Measurements from ENCODE around the gene SRD5A2. TPM values are rescaled to one million over a fixed set of nuclear protein-coding genes. Genes with fewer than 3 reads are reported as not detected.

Gene SRD5A2
- total RNA-seq, 1 donor from 2014 or later = not detected

DNA sequence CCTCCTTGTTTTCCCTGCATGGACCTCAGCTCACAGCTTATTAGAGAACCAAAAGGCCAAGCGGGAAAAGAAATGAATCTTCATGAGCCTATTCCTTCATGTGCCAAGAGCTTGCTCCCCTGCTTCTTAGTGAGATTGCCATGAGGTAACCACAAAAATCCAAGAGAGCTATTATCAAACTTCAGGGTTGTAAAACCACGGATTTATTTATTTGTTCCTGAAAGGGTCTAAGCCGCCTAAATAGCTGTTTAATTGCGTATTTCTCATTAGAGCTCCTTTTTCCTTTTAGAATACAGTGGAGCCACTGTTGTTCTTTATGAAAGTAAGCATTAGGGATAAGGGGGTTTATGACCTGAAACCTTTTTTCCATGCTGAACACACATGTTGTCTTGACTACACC, 58.0 kb downstream of the SRD5A2 start:
- no peaks in the 10 kb centered on the region for H3K4me1 Mint-ChIP-seq (ENCODE audit: low read depth, unreplicated experiment)
- no peak for DNase-seq
- H3K4me3 Mint-ChIP-seq (ENCODE audit: unreplicated experiment) = no peak overlapping the region
- no peaks in the 10 kb centered on the region for H3K36me3 Mint-ChIP-seq (ENCODE audit: unreplicated experiment)
- H3K9me3 Mint-ChIP-seq (ENCODE audit: unreplicated experiment) = no peaks in the 10 kb centered on the region
- H3K27ac Mint-ChIP-seq (ENCODE audit: unreplicated experiment) = no peak overlapping the region
- no peaks in the 10 kb centered on the region for H3K27me3 Mint-ChIP-seq (ENCODE audit: unreplicated experiment)
- TF ChIP-seq, protein P1, sequence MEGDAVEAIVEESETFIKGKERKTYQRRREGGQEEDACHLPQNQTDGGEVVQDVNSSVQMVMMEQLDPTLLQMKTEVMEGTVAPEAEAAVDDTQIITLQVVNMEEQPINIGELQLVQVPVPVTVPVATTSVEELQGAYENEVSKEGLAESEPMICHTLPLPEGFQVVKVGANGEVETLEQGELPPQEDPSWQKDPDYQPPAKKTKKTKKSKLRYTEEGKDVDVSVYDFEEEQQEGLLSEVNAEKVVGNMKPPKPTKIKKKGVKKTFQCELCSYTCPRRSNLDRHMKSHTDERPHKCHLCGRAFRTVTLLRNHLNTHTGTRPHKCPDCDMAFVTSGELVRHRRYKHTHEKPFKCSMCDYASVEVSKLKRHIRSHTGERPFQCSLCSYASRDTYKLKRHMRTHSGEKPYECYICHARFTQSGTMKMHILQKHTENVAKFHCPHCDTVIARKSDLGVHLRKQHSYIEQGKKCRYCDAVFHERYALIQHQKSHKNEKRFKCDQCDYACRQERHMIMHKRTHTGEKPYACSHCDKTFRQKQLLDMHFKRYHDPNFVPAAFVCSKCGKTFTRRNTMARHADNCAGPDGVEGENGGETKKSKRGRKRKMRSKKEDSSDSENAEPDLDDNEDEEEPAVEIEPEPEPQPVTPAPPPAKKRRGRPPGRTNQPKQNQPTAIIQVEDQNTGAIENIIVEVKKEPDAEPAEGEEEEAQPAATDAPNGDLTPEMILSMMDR (IDR thresholded peaks at IDR 0.05; ENCODE audit: partially characterized antibody, unreplicated experiment) = no peak

DNA sequence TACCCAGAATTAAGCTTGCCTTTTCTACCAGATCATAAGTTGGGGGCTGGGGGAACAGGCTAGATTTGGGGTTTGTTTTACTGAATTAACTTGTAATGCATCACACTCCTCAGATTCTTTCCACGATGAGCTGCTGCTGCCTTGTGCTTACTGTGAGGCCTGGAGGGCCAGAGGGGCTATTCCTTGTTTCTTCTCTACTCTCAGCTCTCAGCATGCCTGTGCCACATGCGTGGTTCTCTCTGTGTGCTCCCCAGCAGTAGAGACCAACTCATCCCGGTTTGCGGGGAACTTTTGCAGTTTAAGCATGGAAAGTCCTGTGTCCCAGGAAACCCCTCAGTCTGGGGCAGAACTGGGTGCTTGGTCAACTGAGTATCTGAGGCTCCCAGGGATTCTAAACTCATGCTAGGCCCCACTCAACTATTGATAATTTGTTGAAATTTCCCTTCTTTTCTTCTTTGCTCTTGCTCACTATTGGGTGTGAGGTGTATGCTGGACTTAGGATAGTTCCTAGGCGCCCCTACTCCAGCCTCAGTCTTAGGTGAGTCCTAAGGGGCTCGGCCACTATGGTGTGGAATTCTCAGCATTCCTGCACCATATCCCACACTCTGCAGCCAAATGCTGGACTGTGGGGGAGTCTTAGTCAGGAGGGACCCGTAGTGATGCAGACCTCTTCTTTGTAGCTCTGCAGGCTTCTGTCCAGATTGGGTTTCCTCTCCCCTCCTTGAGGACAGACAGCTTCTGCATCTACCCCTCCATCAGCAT, 63.1 kb downstream of the SRD5A2 start:
- Mint-ChIP-seq H3K36me3 (ENCODE audit: unreplicated experiment) (no peaks in the 10 kb centered on the region), H3K4me3 (ENCODE audit: unreplicated experiment) (no peak overlapping the region), H3K27me3 (ENCODE audit: unreplicated experiment) (no peaks in the 10 kb centered on the region), H3K9me3 (ENCODE audit: unreplicated experiment) (no peaks in the 10 kb centered on the region), H3K27ac (ENCODE audit: unreplicated experiment) (no peak overlapping the region), H3K4me1 (ENCODE audit: low read depth, unreplicated experiment) (no peaks in the 10 kb centered on the region)
- DNase-seq = no peak
- TF ChIP-seq, protein P1 (IDR thresholded peaks at IDR 0.05; ENCODE audit: partially characterized antibody, unreplicated experiment) = no peak

DNA sequence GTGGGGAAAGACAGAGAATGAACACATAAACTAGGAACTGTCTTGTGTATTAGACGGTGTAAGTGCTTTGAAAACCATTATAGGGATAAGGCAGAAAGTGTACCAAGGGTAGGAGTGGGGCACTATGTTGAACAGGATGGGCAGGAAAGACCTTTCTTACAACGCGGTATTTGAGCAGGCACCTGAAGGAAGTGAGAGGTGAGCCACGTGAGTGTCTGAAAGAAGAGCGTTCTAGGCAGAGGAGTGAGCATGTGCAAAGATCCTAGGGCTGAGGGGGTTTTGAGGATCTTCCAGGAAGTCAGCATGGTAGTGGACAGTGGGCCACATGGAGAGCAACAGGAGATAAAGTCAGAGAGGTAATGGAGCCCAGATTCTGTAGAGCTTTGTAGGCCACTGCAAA, 65.2 kb downstream of the SRD5A2 start:
- Mint-ChIP-seq H3K27ac (ENCODE audit: unreplicated experiment) (no peak overlapping the region), H3K4me1 (ENCODE audit: low read depth, unreplicated experiment) (no peaks in the 10 kb centered on the region), H3K9me3 (ENCODE audit: unreplicated experiment) (no peaks in the 10 kb centered on the region), H3K27me3 (ENCODE audit: unreplicated experiment) (no peaks in the 10 kb centered on the region), H3K4me3 (ENCODE audit: unreplicated experiment) (no peak overlapping the region), H3K36me3 (ENCODE audit: unreplicated experiment) (no peaks in the 10 kb centered on the region)
- DNase-seq = no peak
- TF ChIP-seq, protein P1 (IDR thresholded peaks at IDR 0.05; ENCODE audit: partially characterized antibody, unreplicated experiment) = no peak

DNA sequence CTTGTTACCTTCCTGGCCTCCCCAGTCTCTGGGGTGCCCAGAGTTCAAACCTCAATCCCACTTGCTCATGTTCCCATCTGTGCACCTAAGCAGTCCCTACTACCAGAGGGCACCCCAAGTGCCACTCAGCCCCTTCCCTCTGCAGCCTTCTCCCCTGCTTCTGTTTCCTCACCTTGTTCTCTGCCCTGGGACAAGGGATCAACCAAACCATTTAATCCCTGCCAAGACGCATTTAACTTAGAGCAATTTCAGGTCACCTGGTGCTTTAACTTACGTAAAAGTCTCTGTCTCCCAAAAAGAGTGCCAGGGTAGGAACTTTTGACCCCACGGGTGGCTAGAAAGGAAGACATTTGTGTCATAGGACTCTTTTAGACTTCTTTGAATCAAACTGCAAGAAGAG, 67.2 kb downstream of the SRD5A2 start:
- Mint-ChIP-seq H3K4me1 (ENCODE audit: low read depth, unreplicated experiment) (no peaks in the 10 kb centered on the region), H3K27ac (ENCODE audit: unreplicated experiment) (no peak overlapping the region), H3K27me3 (ENCODE audit: unreplicated experiment) (no peaks in the 10 kb centered on the region), H3K36me3 (ENCODE audit: unreplicated experiment) (no peaks in the 10 kb centered on the region), H3K4me3 (ENCODE audit: unreplicated experiment) (no peak overlapping the region), H3K9me3 (ENCODE audit: unreplicated experiment) (no peaks in the 10 kb centered on the region)
- TF ChIP-seq, protein P1 (IDR thresholded peaks at IDR 0.05; ENCODE audit: partially characterized antibody, unreplicated experiment) = no peak
- DNase-seq = no peak

DNA sequence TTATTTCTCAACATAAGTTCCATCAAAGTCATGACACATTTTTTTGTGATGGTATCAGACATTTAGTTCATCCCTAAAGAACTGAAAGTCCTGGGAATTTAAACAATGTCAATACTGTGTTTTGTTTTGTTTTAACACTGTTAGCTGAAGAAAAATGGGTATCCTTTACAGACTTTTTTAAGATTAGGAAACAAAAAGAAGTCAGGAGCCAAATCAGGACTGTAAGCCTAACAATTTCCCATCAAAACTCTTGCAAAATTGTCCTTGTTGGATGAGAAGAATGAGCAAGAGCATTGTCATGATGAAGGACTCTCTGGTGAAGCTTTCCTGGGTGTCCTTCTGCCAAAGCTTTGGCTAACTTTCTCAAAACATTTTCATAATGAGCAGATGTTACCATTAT, 69.4 kb downstream of the SRD5A2 start:
- Mint-ChIP-seq H3K27ac (ENCODE audit: unreplicated experiment) (no peak overlapping the region), H3K4me3 (ENCODE audit: unreplicated experiment) (no peak overlapping the region), H3K36me3 (ENCODE audit: unreplicated experiment) (no peaks in the 10 kb centered on the region), H3K4me1 (ENCODE audit: low read depth, unreplicated experiment) (no peaks in the 10 kb centered on the region), H3K27me3 (ENCODE audit: unreplicated experiment) (no peaks in the 10 kb centered on the region), H3K9me3 (ENCODE audit: unreplicated experiment) (no peaks in the 10 kb centered on the region)
- DNase-seq = no peak
- TF ChIP-seq, protein P1 (IDR thresholded peaks at IDR 0.05; ENCODE audit: partially characterized antibody, unreplicated experiment) = no peak

All from glutamatergic neuron (in vitro differentiated cells).